OCI-LY7 (cell line): ENCODE results near the gene DNAH17.

Experiments
- CTCF ChIP-seq: fragments of 200-600 bp; sonication (generic); conservative IDR thresholded peaks from 2 replicates; pipeline ENCODE4 v1.5.1; 2014; ENCODE audit warnings: mild to moderate bottlenecking, antibody characterized with exemption, low read length, moderate library complexity, mixed read lengths
- EZH2phosphoT487 ChIP-seq: fragments of 200-600 bp; sonication (generic); IDR thresholded peaks from 2 replicates; pipeline ENCODE4 v1.6.1; 2018; ENCODE audit warnings: low read depth, borderline replicate concordance, mild to moderate bottlenecking, mixed run types, antibody characterized with exemption, low read length, moderate library complexity, mixed read lengths

DNA sequence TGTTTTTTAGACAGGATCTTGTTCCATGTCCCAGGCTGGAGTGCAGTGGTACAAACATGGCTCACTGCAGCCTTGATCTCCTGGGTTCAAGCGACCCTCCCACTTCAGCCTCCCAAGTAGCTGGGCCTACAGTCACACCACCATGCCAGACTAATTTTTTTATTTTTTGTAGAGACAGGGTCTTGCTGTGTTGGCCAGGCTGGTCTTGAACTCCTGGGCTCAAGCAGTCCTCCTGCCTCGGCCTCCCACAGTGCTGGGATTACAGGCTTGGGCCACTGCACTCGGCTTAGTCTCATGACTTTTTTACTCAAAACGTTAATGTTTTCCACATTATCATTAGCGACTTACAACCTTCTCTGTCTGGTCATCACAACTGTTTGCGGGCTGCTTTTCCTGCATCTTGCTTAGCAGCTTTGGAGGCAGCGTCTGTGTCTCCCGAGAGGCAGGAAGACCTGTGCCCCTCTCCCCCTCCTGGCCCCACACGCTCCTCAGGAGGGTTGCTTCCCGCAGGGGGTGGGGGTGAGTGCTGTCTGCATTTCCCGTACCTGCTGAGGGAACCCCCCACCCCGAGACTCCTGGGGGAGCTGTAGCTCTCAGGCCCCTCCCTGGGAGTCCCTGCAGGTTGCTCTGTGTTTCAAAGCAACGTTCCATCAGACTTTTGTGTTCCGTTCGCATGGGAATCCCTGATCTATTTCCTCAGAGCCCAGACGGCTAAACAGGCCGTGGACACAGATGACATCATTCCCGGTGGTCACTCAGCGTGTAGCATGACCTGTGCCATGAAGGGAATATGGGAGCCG lies 146.1 kb downstream of the DNAH17 start:
- no peak for TF ChIP-seq CTCF
- TF ChIP-seq EZH2phosphoT487 = no peak
